HG02852 (cell line): ENCODE results near the gene C19orf47.

ENCODE experiments used
- ATAC-seq: cut with Tn5 transposase; IDR thresholded peaks from one replicate; pipeline ENCODE4 v1.9.1; 2021; ENCODE audit warnings: mild to moderate bottlenecking, moderate library complexity; ENCODE audit not compliant: unreplicated experiment

Gene C19orf47

DNA sequence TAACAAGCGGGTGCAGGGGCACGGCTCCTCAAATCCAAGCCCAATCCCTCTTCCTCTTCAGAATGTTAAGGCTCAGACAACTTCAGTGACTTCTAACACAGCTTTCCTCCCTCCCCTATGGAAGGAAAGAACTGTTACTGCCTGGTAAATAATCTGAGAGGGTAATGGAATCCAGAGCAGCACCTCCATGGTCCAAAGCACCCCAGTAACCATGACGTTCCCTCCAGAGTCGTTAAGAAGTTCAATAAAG, 64.0 kb downstream of the C19orf47 start:
- ATAC-seq: no peak

DNA sequence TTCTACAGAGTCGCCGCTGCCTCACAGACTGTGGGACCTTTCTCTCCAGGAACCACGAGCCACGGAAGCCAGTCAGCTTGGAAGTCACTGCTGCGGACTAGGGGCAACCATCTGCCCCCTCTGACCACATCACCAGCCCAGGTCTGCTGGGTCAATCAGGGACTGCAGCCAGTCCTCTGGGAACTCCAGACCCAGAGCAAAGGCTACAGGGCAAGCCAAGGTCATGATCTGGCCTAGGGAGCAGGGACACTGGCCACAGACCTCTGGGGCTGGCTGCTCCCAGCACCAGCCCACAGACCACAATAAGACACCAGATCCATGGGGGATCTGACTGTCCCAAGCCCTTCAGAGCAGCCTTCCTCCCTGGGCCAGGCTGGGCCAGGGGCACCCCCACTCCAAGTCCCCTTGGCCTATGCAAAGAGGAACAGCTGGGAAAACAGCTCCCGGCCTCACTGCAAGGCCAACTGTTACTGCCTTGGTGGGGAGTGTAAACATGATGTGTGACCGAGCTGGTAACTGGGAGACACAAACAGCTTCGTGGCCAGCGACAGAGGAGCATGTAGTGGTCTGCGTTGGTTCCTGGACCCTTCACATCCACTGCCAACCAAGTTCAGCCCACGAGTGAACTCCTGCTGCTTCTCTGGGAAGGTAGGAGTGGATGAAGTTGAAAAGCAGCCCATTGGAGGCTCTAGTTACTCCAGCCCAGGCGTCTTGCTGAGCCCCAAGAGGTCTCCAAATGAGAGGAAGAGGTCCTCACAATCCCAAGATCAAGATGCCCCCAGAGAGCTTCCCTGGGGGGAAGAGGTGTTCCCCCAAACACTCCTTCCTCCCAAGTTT, 64.6 kb downstream of the C19orf47 start:
- no peak for ATAC-seq

DNA sequence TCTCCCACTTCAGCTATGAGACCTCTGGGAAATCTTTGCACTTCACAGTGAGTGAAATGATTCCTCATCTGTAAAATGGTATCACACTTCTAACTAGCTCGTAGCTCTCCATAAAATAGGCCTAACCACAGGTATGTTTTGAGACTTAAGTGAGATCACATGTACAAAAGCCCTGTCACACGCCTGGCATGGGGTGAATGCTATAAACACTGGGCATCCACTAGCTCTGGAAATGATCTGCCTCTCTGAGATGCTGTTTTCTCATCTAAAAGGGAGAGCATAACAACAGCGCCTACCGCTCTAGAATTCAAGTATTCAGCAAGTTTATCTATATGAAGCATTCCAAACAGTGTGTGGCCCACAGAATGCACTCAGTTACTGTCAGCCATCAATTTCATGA, 65.3 kb downstream of the C19orf47 start:
- no peak for ATAC-seq

DNA sequence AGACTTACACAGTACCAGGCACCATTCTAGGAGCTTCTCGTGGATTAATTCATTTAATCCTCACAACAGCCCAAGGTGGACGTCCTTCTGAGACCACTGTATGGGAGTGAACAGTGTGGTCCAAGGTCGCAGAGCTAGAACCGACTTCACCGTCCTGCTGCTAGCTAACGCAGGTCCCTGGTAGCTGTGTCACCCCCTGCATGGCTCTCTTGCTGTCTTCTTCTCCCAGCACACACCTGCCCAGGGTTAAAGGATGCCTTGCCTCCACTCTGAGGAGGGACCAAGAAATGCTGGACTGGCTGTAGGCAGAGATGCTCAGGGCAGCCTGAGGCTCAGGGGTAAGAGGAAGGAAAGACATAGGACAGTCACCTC, 66.0 kb downstream of the C19orf47 start:
- ATAC-seq: no peak

DNA sequence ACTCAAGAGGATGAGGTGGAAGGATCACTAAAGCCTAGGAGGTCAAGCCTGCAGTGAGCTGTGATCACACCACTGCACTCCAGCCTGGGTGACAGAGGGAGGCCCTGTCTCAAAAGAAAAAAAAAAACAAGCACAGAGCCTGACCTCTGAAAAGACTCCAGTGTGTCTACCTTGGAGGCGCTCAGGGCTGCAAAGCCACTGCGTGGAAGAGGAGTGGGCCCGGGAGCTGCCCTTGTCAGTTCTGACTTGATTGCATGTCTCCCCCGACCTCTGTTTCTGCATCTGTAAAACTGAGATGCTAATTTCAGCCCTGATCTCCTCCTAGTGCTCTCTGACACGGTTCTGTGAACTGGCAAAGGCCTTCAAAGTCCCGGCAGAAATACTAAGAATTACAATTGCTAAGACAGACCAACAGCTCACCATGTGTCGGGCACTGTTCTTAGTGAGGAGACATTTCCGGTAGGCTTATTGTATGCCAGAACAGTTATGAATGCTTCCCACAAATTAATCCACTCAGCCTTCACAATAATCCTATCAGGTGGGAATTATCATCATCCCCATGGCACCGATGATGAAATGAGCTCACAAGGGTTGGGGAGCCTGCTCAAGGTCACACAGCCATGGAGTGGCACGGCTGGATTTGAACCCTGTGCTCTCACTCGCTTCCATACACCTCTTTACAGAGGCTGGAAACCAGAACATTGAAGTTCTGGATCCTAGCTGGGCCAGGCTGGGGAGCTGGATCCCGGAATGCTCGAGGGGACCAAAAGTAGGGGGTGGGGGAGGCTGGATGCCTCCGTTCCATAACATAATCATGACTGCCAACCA, 66.6 kb downstream of the C19orf47 start:
- no peak for ATAC-seq

DNA sequence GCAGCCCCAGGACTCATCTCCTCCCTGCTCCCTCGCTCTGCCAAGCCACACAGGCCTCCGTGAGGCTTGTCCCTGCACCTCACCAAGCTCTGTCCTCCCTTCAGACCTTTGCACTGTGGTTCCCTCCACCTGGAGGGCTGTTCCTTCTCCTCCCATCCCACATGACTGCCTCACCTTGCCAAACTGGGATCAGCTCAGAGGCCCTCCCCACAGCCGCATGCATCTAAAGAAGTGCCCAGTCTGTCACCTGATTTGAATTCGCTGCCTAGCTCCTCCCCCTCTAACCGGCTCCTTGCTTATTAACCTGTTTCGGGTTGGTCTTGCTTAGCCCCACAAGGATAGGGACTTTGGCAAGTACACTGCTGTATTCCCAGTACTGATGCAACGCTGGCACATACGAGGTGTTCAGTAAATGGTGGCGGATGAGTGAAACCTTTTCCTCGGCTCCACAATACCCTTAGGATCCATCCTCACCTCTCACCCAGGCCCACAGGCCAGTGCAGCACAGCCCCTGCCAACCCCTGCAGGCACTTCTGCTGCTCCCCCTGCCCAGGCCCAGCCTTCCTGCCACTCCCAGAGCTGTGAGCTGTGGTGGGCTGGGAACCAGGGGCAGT, 67.5 kb downstream of the C19orf47 start:
- ATAC-seq: no peak

DNA sequence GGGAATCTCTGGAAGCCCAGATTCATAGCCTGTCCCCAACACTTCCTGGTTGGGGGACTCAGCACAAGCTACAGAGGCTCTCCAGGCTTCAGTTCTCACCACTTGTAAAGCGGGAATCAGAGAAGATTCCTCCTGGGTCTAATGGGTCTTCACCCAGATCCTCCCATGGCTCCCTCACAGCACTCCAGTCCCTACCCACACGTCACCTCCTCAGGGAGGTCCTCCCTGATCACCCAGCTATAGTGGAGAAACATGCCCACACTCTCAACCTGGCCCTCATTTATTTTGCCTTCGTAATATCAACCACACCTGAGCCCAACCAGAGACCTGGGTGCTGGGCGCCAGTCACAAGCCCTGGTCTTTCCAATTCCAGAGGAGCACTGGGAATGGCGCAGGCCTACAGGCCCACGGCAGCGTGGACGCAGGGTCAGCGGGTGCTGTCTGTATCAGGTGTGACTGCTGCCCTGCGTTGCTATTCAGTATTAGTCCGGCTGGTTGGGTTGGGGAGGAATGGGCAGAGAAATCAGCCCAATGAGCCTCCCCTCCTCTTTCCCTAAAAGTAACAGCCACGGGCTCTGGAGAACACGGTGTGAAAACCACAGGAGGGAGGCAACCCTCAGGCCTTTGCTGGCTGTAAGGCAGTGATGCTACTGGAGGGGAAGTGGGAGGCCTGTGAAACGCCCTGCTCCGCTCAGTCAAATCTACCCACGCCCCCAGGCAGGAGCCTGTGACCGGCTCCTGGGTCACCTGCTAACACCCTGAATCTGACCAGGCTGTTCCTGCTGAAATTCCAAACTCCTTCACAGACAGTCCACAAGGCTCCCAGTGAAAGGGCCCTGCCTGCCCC, 68.2 kb downstream of the C19orf47 start:
- no peak for ATAC-seq

DNA sequence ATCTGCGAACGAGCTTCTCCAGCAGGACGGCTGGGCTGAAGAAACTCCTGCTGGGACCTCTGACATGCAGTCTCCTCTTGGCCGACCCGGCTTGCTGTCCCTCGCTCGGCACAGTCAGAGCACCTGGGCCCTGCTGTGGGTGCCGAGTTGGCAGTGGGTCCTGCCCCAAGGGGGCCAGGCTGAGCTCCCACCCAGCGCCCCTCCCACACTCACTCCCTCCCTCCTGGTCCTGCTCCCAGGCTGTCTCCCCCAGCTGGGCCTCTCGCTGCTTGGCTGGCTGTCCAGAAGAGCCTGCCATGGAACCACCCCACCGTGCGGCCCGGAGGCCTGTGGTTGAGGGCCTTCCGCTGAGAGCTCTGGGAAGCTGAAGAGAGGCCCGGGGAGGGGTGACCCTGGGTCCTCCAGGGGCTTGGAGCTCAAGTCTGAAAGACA, 69.1 kb downstream of the C19orf47 start:
- no peak for ATAC-seq

DNA sequence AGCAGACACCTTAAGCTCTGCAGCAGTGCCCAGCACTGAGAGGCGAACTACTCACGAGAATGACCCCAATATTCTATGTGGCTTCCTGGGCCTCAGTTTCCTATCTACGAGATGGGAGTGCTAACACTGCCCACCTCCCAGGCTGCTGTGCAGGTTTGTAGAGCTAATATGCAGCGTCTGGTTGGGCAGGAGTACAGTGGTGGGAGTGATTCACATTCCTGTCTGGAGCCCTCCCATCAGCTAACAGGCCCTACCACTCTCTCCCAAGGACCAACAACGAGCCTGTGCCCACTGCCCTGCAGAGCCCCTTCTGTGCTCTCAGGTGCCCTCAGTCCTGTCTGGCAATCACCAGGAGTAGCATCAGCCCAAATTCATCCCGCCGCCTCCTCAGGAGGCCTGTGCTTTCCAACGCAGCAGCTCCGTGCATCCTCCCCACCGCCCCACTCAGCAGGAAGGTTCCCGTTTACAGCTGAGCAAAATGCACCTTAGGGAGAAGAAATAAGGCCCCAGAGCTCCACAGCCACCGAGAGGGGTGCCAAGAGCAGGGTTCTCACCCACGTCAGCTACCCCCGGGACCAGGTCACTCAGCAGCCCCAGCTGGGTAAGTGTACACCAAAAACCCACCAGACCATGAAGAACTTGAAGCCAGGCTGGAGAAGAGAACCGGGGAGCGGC, 69.7 kb downstream of the C19orf47 start:
- no peak for ATAC-seq

DNA sequence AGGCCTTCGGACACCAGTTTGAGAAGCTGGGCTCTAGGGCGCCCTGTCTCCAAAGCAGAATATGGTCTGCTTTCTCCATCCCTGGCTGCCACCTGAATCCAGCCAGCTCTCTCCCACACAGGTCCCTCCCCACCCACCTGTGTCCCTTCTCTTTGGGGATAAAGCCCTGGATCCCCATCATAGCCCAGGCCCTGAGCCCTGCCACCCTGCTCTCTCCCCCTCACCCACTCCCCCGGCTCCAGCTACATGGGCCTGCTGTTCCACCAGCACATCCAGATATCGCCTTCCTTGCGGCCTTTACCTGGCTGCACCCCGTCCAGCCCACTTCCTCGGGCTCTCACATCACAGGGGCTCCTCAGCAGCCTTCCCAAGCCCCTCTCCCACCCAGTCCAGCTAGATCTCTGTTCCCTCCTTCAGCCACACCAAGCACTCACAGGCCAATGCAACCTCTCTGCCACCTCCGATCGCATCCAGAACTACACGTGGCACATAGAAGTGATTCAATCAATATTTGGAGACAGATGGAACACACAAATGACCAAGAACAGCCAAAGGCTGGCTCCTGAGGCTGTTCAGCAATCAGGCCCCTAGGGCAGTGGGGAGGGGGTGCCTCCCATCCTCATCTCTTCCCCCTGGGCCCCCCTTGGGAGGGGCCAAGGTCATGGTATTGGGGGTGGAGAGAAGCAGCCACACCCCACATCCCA, 70.7 kb downstream of the C19orf47 start:
- ATAC-seq: no peak

DNA sequence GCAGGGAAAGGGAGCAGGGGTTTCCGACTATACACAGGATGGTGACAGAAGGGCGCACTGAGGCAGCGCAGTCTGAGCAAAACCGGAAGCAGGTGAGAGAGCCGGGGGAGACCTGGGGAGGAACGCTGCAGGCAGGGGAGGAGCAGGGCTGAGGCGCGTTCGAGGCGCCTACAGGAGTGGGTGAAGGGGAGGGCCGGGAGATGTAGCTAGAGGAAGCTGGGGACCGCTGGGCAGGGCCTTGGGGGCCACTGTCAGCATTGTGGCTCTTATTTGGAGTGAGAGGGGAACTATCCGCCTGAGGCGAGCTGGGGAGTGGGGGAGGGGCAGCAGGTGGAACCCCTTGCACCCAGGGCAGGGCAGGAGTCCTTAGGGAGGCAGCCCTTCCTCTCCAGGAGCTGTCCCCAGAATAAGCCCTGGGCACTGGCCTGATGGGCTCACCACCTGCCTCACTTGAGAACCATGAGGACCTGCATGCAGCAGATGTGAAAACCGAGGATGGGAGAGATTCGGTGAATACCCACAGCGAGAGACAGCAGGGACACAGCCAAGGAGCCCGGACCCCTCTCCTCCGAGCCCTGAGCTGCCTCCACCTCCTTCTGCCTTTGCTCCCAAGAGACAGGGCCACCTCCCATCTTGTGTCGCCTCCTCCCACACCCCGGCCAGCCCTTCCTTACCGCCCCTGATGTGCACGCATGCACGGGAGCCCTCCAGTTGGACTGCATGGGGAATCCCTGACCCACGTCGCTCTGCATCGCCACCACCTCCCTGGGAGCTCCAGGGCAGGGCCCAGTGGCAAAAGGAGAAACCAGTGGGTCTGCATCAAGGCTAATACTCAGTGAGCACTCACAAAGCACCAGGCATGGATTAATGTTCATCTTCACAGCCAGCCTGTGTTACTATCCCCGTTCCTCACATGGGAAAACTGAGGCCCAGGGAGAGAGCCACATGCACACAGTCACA, 73.3 kb downstream of the C19orf47 start:
- ATAC-seq: no peak

DNA sequence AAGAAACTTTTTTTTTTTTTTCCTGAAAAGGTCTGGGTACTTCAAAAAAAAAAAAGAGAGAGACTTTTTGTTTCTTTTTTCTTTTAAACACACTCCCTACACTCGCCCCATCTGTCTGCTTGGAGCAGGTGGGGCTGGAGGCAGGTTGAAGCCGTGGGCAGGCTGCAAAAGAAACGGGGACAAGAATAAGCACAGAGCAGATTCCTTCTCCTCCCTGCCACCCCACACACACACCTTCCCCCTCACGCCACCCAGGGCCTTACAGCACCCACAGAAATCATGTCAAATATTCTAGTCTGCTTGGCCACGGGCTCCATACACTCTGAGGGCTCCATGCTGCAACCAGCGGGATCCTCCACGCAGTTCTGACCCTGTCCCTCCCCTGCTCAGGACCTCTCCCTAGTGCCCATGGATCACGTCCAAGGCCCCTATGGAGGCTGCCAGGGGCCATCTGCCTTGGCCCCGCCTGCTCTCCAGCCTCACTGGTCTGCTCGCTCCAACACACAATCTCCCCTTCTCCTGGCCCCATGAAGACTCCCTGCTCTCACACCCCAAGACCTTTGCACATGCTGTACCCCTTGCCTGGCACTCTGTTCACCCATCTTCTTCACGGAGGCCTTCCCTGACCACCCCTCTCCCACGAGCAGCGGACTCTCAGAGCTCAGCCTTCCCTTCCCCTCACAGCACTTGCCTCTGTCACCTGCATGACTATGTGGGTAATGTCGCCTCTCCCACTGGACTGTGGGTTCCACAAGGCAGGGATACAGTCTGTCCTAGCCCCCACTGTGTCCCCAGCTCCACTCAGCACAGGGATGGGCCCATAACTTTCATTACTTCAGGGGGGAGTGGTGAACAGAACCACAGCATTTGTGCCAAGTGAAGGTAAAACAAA, 74.5 kb downstream of the C19orf47 start:
- no peak for ATAC-seq

DNA sequence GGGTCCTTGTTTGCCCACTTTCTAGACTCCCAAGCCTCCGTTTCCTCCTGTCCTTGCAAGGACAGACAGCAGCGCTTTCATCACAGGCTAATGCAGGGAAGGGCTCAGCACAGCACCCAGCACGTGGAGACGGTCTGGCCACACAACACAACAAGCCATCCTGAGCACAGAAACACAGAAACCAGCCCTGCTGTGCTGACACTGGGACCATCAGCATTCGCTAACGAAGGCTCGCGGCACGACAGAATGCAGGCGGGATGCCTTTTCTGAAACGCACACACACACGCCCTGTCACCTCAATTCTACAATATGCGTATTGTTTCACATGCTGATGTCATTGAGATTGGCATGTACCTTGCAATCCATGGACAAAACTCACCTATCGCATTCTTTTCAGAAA, 75.9 kb downstream of the C19orf47 start:
- no peak for ATAC-seq

DNA sequence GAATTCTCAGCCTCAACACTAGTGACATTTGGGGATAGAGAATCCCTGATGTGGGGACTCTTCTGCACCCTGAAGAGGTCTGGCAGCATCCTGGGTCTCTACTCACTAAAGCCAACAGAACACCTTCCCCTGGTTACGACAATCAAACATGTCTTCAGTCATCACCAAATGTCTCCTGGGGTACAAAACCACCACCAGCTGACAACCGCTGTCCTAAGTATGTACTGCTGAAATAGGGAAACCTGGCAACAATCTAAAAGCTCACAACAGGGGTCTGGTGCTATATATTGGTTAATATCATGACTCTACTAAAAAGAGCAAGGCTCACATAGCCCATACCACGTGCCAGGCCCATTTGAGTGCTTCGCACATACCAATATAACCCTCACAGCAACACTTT, 76.5 kb downstream of the C19orf47 start:
- no peak for ATAC-seq

DNA sequence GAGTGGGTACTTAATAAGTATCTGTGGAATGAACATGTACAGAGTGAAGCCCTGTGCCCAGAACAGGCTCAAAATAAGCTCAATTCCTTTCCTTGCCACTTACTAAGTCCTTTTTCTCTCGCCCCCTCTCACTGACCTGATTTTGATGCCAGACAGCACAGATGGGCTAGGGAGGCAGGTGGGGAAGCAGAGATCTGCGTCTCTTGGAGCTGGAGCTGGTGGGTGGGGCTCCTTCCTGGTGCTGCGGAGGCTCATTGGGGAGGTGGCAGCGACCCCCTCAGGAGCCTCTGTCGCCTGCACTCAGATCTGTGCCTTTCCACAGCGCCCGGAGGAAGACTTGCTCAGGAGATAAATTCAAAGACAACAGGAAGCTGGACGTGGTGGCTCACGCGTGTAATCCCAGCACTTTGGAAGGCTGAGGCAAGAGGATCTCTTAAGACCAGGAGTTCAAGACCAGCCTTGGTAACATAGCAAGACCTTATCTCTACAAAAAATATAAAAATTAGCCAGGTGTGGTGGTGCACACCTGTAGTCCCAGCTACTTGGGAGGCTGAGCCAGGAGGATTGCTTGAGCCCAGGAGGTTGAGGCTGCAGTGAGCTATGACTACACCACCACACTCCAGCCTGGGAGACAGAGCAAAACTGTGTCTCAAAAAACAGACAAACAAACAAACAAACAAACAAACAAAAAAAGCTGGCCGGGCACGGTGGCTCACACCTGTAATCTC, 77.7 kb downstream of the C19orf47 start:
- no peak for ATAC-seq
